Neural progenitor cell (in vitro differentiated cells): ENCODE measurements around the gene P4HA1. TPM values are rescaled to one million over a fixed set of nuclear protein-coding genes. Genes with fewer than 3 reads are reported as not detected.

ENCODE experiments used
- DNase-seq: peaks from one replicate; pipeline ENCODE4 v3.0.0-alpha.2; 2016; ENCODE audit warnings: low spot score
- H2AFZ ChIP-seq: fragments of 200-600 bp; sonication (generic); replicated peaks from 2 replicates; pipeline ENCODE4 v1.6.1; 2016; ENCODE audit warnings: antibody characterized with exemption
- H3F3A ChIP-seq: fragments of 200-600 bp; sonication (generic); 2 replicates; pipeline ENCODE4 v1.6.1; 2016; ENCODE audit warnings: antibody characterized with exemption, low read depth
- H3K27ac ChIP-seq: fragments of 200-600 bp; sonication (generic); 2 replicates; pipeline ENCODE4 v1.5.1; 2016; ENCODE audit warnings: mild to moderate bottlenecking
- H3K27me3 ChIP-seq: fragments of 200-600 bp; sonication (generic); 2 replicates; pipeline ENCODE4 v1.6.1; 2016; ENCODE audit warnings: mild to moderate bottlenecking, moderate library complexity
- H3K36me3 ChIP-seq: fragments of 200-600 bp; sonication (generic); 2 replicates; pipeline ENCODE4 v1.5.1; 2016
- H3K4me1 ChIP-seq: fragments of 200-600 bp; sonication (generic); 2 replicates; pipeline ENCODE4 v1.6.1; 2016; ENCODE audit warnings: mixed run types
- H3K4me2 ChIP-seq: fragments of 200-600 bp; sonication (generic); 2 replicates; pipeline ENCODE4 v1.6.1; 2016
- H3K4me3 ChIP-seq: fragments of 200-600 bp; sonication (generic); 2 replicates; pipeline ENCODE4 v1.5.1; 2016
- H3K79me2 ChIP-seq: fragments of 200-600 bp; sonication (generic); 2 replicates; pipeline ENCODE4 v1.6.1; 2016; ENCODE audit warnings: low read depth
- H3K9ac ChIP-seq: fragments of 200-600 bp; sonication (generic); 2 replicates; pipeline ENCODE4 v1.6.1; 2016
- H3K9me3 ChIP-seq: fragments of 200-600 bp; sonication (generic); 2 replicates; pipeline ENCODE4 v1.5.1; 2016; ENCODE audit warnings: low read depth
- H4K20me1 ChIP-seq: fragments of 200-600 bp; sonication (generic); 2 replicates; pipeline ENCODE4 v1.6.1; 2016; ENCODE audit warnings: low read depth
- H3K27ac Mint-ChIP-seq: 3 replicates; pipeline ENCODE4 v1.8.0; 2021; ENCODE audit warnings: mixed read lengths
- H3K27me3 Mint-ChIP-seq: 2 replicates; pipeline ENCODE4 v1.8.0; 2022; ENCODE audit warnings: low read depth, mild to moderate bottlenecking, inconsistent platforms, moderate library complexity, mixed read lengths; ENCODE audit not compliant: insufficient read depth
- H3K36me3 Mint-ChIP-seq: 3 replicates; pipeline ENCODE4 v1.8.0; 2021; ENCODE audit warnings: mixed read lengths
- H3K4me1 Mint-ChIP-seq: 3 replicates; pipeline ENCODE4 v1.8.0; 2021; ENCODE audit warnings: mixed read lengths
- H3K4me3 Mint-ChIP-seq: 3 replicates; pipeline ENCODE4 v1.8.0; 2021; ENCODE audit warnings: mild to moderate bottlenecking, moderate library complexity, mixed read lengths
- H3K9me3 Mint-ChIP-seq: 3 replicates; pipeline ENCODE4 v1.8.0; 2020; ENCODE audit warnings: mixed read lengths
- CTCF ChIP-seq: fragments of 200-600 bp; sonication (generic); IDR thresholded peaks from 2 replicates; pipeline ENCODE4 v1.5.1; 2017; ENCODE audit warnings: antibody characterized with exemption, mild to moderate bottlenecking
- EZH2 ChIP-seq: fragments of 200-600 bp; sonication (generic); IDR thresholded peaks from 2 replicates; pipeline ENCODE4 v1.6.1; 2017; ENCODE audit warnings: antibody characterized with exemption, mild to moderate bottlenecking, moderate library complexity
- EZH2phosphoT487 ChIP-seq: fragments of 200-600 bp; sonication (generic); IDR thresholded peaks from 2 replicates; pipeline ENCODE4 v1.6.1; 2017; ENCODE audit warnings: antibody characterized with exemption
- total RNA-seq: library from RNA; depleted of rRNA; stranded (reverse); fragments of >200 nt; gene quantifications from 2 replicates; pipeline ENCODE4 v1.2.3, GENCODE V29; 2015; ENCODE audit warnings: low replicate concordance

The P4HA1 gene
- total RNA-seq, 1 donor from 2014 or later = 200 TPM

DNA sequence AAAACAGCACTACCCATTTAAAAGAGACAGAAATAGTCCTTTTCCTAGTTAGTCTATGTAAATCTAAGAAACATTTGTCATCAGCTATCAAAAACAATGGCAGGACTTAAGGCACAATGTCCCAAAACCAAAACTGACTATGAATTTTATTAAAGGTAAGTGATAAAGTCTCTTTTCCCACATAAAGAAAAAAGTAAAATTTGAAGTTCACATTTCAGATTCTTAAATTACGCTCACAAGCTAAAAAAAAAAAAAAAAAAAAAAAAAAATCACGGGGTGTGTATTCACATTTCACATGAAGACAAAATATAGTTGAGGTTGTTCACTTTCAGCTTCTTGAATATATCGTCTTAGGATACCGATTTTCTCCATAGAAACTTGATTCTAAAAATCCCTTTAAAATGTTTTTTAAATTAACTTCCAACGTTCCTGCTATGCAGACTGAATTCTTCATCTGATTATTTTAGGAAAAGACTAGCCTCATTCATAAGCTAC is 1.6 kb downstream of the P4HA1 start:
- Mint-ChIP-seq H3K27ac (peak overlapping the region; percentile 93), H3K4me1 (peaks cover 21% of the 10 kb centered on the region)

DNA sequence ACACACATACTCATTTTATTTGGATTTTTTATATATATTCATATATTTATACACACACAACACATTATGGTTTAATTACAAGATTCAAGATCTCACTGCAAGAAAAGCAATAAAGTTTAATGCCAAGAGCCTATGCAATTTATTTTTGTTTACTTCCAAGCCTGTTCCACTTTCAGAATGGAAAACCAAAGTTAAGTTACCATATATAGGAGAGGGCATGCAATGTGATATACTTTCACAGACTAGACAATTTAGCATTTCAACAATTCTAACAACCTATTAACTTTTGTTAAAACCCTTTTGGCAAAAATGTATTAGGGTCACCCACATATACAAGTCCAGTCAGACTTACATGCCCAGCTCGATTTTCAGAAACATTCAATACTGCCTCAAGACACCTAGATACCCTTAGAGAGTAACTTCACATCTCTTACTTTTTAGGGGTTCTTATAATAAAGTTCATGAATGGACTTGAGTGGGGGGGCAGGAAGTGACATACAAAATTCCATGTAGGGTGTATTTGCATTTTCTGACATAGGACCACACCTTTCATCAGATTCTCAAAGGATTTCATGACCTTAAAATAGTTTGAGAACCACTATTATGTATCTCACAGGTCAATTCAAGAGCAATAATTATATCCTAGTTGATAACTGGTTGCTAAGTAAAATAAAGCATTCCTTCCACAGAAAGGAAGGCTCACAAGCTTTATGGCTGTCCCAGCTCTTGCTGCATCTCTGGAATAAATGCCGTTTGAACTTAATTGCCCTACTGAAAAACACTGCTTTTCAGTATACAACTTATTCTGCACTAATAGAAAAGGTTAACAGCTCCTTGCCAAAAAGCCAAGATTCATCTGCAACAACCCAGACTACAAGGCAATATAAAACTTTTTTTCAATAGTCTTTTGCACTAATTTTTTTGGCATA is 2.5 kb downstream of the P4HA1 start:
- Histone ChIP-seq H3K36me3 (no peaks in the 10 kb centered on the region), H3K4me1 (peaks cover 16% of the 10 kb centered on the region), H4K20me1 (peaks cover 58% of the 10 kb centered on the region), H2AFZ (no peak overlapping the region), H3K4me2 (peak overlapping the region; percentile 98), H3K27me3 (no peaks in the 10 kb centered on the region), H3K9me3 (no peaks in the 10 kb centered on the region), H3K79me2 (peaks cover 72% of the 10 kb centered on the region), H3F3A (peaks cover 27% of the 10 kb centered on the region), H3K4me3 (peak overlapping the region; percentile 75), H3K9ac (peak overlapping the region; percentile 69), H3K27ac (no peak overlapping the region)
- H3K4me1 Mint-ChIP-seq = peaks cover 21% of the 10 kb centered on the region
- peaks cover 4% of the 10 kb centered on the region for H3K27me3 Mint-ChIP-seq
- H3K36me3 Mint-ChIP-seq = peaks cover 6% of the 10 kb centered on the region
- H3K4me3 Mint-ChIP-seq = peak overlapping the region; percentile 97
- H3K27ac Mint-ChIP-seq = no peak overlapping the region
- no peak for TF ChIP-seq CTCF
- TF ChIP-seq EZH2phosphoT487 = no peak
- no peaks in the 10 kb centered on the region for H3K9me3 Mint-ChIP-seq
- no peak for DNase-seq

More for the DNA sequence above, 1.6 kb downstream of the P4HA1 start:
- H3F3A ChIP-seq = peaks cover 27% of the 10 kb centered on the region
- DNase-seq = no peak
- peak overlapping the region; percentile 98 for H3K4me2 ChIP-seq
- Mint-ChIP-seq H3K9me3 (no peaks in the 10 kb centered on the region), H3K27me3 (peaks cover 4% of the 10 kb centered on the region), H3K4me3 (peak overlapping the region; percentile 97), H3K36me3 (peaks cover 6% of the 10 kb centered on the region)
- peak overlapping the region; percentile 35 for H2AFZ ChIP-seq
- TF ChIP-seq EZH2phosphoT487 = no peak
- TF ChIP-seq CTCF = no peak
- no peak for TF ChIP-seq EZH2
- H3K4me3 ChIP-seq = peak overlapping the region; percentile 75
- H3K27ac ChIP-seq = peak overlapping the region; percentile 52
- H3K27me3 ChIP-seq = no peaks in the 10 kb centered on the region
- H3K9ac ChIP-seq = peak overlapping the region; percentile 69
- H4K20me1 ChIP-seq = peaks cover 50% of the 10 kb centered on the region
- peaks cover 64% of the 10 kb centered on the region for H3K79me2 ChIP-seq
- no peaks in the 10 kb centered on the region for H3K36me3 ChIP-seq
- peaks cover 16% of the 10 kb centered on the region for H3K4me1 ChIP-seq
- no peaks in the 10 kb centered on the region for H3K9me3 ChIP-seq

DNA sequence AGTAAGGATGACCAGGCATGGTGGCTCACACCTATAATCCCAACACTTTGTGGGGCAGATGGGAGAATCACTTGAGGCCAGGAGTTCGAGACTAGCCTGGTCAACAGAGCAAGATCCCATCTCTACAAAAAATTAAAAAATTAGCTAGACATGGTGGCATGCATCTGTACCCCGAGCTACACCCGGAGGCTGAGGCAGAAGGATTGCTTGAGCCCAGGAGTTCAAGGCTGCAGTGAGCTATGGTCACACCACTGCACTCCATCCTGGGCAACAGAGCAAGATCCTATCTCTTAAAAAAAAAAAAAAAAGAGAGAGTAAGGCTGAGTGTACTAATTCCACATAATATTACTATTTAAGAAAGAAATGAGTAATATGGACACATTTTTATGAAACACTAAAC is 3.8 kb downstream of the P4HA1 start:
- H3K27ac Mint-ChIP-seq = no peak overlapping the region
- no peaks in the 10 kb centered on the region for H3K27me3 ChIP-seq
- H2AFZ ChIP-seq = no peak overlapping the region
- peaks cover 27% of the 10 kb centered on the region for H3F3A ChIP-seq
- peaks cover 6% of the 10 kb centered on the region for H3K36me3 Mint-ChIP-seq
- H3K79me2 ChIP-seq = peaks cover 86% of the 10 kb centered on the region
- no peak overlapping the region for H3K4me2 ChIP-seq
- no peak overlapping the region for H3K9ac ChIP-seq
- peak overlapping the region; percentile 52 for H3K4me3 Mint-ChIP-seq
- no peak for DNase-seq
- no peaks in the 10 kb centered on the region for H3K36me3 ChIP-seq
- H3K9me3 ChIP-seq = no peaks in the 10 kb centered on the region
- H3K4me1 ChIP-seq = peaks cover 16% of the 10 kb centered on the region
- peaks cover 7% of the 10 kb centered on the region for H3K27me3 Mint-ChIP-seq
- no peak overlapping the region for H3K27ac ChIP-seq
- H3K9me3 Mint-ChIP-seq = no peaks in the 10 kb centered on the region
- no peak overlapping the region for H3K4me3 ChIP-seq
- H3K4me1 Mint-ChIP-seq = peaks cover 20% of the 10 kb centered on the region
- H4K20me1 ChIP-seq = peaks cover 72% of the 10 kb centered on the region
- TF ChIP-seq EZH2phosphoT487 (no peak), EZH2 (no peak), CTCF (no peak)
